Measurements from ENCODE around the gene CHST12. TPM values are rescaled to one million over a fixed set of nuclear protein-coding genes. Genes with fewer than 3 reads are reported as not detected.
"Not testable (repeated sequence)": the region's sequence is repeated elsewhere in the genome, so short reads cannot be mapped to it uniquely, and the experiment has no call there.

CHST12 gene
- total RNA-seq, 1 donor from 2014 or later: 6.8 TPM

- no peak for DNase-seq
Measured at GRCh38 chr7:2437537-2438148, 34.2 kb downstream of the CHST12 start.

- no peak for DNase-seq
Measured at GRCh38 chr7:2438186-2438585, 34.8 kb downstream of the CHST12 start.

GRCh38 chr7:2438775-2439174 is 35.4 kb downstream of the CHST12 start:
- no peak for DNase-seq

- DNase-seq: no peak
Measured at GRCh38 chr7:2440608-2441245, 37.3 kb downstream of the CHST12 start.

GRCh38 chr7:2441430-2442058 is 38.1 kb downstream of the CHST12 start:
- no peak for DNase-seq

- DNase-seq: no peak
Measured at GRCh38 chr7:2443491-2443890, 40.1 kb downstream of the CHST12 start.

- no peak for DNase-seq
Measured at GRCh38 chr7:2444476-2444875, 41.1 kb downstream of the CHST12 start.

- no peak for DNase-seq
Measured at GRCh38 chr7:2445047-2445446, 41.6 kb downstream of the CHST12 start.

GRCh38 chr7:2445898-2446555 is 42.6 kb downstream of the CHST12 start:
- no peak for DNase-seq

GRCh38 chr7:2446676-2447075 is 43.3 kb downstream of the CHST12 start:
- no peak for DNase-seq

- DNase-seq: no peak
Measured at GRCh38 chr7:2450198-2451107, 47.0 kb downstream of the CHST12 start.

GRCh38 chr7:2451171-2452073 is 48.0 kb downstream of the CHST12 start:
- peak; percentile 87 for DNase-seq

GRCh38 chr7:2452074-2452507 is 48.7 kb downstream of the CHST12 start:
- DNase-seq: peak; percentile 15

GRCh38 chr7:2452643-2453270 is 49.3 kb downstream of the CHST12 start:
- DNase-seq: no peak

- not testable (repeated sequence) for DNase-seq
Measured at GRCh38 chr7:2453849-2454248, 50.4 kb downstream of the CHST12 start.

GRCh38 chr7:2459674-2460073 is 56.3 kb downstream of the CHST12 start:
- DNase-seq: no peak

GRCh38 chr7:2460188-2460587 is 56.8 kb downstream of the CHST12 start:
- DNase-seq: no peak

GRCh38 chr7:2460641-2461040 is 57.2 kb downstream of the CHST12 start:
- DNase-seq: no peak

GRCh38 chr7:2461268-2462026 is 58.0 kb downstream of the CHST12 start:
- no peak for DNase-seq

GRCh38 chr7:2462731-2463130 is 59.3 kb downstream of the CHST12 start:
- DNase-seq: no peak

All from dermis blood vessel endothelial cell (primary cell).